NCI-H1105 (cell line): ENCODE results near the gene RRM2.
"Not testable (repeated sequence)": the region's sequence is repeated elsewhere in the genome, so short reads cannot be mapped to it uniquely, and the experiment has no call there.

ENCODE experiments used
- DNase-seq: peaks from one replicate; lab custom pipeline; 2025; lab: John Stamatoyannopoulos, UW

RRM2 gene

GRCh38 chr2:10091182-10091888 lies 31.2 kb upstream of the RRM2 start:
- DNase-seq = no peak

GRCh38 chr2:10091889-10092244 lies 30.7 kb upstream of the RRM2 start:
- not testable (repeated sequence) for DNase-seq

DNA sequence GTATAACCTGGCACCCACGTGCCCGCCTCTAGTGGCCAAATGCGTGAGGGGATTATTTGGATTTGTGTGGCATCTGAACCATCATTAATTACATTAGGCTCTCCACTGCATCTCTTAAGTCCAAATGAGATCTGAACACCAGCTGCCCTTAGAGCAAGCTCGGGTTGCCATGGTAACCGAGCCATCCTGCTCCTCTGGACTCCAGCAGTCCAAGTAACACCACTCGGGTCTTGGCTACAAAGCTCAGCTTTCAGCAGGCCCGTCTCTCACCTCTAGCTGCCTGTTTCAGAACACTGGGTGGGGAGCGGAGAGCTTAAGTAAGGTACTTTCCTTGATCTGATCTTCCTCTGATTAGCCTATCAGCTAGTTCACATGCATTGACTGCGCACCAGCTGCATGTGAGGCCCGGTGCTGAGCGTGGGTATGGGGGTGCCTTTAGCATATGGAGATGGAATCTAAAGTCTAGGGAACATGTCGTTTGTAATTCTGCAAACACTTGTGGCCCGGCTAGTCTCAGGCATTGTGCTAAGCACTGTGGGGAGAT lies 28.2 kb upstream of the RRM2 start:
- no peak for DNase-seq

- no peak for DNase-seq
These were observed 27.4 kb upstream of the RRM2 start for GRCh38 chr2:10095175-10095574.

DNA sequence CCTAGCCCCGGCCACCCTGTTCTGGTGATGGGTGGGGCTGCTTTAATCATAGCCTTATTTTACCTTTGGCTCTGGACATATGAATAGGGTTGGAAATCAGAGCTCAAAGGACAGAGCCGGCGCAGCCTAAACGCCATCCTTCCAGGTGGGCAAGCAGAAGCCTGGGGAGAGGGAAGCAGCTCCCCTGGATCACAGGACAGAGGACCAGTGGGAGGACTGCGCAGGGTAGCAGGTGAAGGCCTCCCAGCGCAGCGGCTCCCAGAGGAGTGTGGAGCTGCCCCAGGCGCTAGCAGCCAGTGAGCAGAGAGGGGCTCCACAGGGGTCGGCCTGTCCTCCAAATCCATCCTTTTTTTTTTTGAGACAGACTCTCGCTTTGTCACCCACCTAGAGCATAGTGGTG lies 25.9 kb upstream of the RRM2 start:
- DNase-seq = no peak

- DNase-seq = peak; percentile 19
These were observed 25.0 kb upstream of the RRM2 start for GRCh38 chr2:10097352-10098148.

- no peak for DNase-seq
These were observed 21.0 kb upstream of the RRM2 start for GRCh38 chr2:10101491-10101890.

GRCh38 chr2:10103179-10103578 lies 19.4 kb upstream of the RRM2 start:
- no peak for DNase-seq

DNA sequence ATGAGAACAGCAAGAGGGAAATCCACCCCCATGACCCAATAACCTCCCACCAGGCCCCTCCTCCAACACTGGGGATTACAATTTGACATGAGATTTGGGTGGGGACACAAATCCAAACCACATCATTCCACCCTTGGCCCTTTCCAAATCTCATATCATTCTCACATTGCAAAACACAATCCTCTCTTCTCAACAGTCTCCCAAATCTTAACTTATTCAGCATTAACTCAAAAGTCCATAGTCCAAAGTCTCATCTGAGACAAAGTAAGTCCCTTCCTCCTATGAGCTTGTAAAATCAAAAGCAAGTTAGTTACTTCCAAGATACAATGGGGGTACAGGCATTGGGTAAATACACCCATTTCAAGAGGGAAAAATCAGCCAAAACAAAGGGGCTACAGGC lies 17.6 kb upstream of the RRM2 start:
- DNase-seq = not testable (repeated sequence)

- no peak for DNase-seq
These were observed 13.2 kb upstream of the RRM2 start for GRCh38 chr2:10109311-10109710.

DNA sequence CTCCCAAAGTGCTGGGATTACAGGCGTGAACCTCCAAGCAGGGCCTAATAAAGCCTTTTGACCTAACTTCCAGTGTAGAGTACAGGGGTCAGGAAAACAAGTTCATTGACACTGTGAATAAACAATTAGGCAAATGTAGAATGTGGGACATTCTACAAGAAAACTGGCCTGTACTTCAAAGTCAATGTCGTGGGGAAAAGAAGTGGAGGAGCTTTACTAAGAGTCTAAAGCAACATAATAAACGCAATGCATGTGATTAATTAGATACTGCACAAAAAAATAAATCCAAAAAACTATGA lies 3.6 kb upstream of the RRM2 start:
- no peak for DNase-seq

- no peak for DNase-seq
These were observed 2.9 kb upstream of the RRM2 start for GRCh38 chr2:10119601-10120157.

GRCh38 chr2:10120158-10120876 lies 2.2 kb upstream of the RRM2 start:
- DNase-seq = peak; percentile 94

- no peak for DNase-seq
These were observed 1.5 kb upstream of the RRM2 start for GRCh38 chr2:10120877-10121574.

DNA sequence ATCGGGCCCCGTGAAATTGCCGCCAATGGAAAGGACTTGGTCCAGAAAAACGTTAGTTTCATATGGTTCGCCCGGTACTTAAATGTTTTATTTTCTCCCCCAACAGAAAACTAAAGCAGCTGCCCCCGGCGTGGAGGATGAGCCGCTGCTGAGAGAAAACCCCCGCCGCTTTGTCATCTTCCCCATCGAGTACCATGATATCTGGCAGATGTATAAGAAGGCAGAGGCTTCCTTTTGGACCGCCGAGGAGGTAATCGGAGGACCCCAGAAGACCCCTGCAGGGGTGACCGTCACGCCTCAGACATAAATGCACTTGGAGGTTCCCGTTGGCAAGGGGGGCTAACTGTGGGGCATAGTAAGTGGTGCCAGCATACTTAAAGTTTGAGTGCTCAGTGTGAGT lies 742 bp downstream of the RRM2 start:
- no peak for DNase-seq

DNA sequence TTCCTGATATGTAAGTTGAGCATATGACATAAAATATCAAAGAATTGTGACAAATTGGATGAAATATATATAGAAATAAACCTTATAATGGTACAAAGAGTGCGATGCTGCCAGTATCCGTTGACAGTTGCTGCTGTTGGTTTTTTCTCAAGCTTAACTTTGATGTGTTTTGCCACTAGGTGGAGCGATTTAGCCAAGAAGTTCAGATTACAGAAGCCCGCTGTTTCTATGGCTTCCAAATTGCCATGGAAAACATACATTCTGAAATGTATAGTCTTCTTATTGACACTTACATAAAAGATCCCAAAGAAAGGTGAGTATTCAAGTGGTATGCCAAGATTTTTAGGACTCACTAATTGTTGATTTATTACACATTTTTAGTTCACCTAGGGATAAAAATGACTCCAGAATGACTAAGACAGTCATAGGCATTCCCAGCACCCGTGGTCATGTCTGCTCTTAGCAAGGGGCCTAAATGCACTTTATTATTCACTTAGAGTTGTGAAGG lies 2.1 kb downstream of the RRM2 start:
- DNase-seq = peak; percentile 36

DNA sequence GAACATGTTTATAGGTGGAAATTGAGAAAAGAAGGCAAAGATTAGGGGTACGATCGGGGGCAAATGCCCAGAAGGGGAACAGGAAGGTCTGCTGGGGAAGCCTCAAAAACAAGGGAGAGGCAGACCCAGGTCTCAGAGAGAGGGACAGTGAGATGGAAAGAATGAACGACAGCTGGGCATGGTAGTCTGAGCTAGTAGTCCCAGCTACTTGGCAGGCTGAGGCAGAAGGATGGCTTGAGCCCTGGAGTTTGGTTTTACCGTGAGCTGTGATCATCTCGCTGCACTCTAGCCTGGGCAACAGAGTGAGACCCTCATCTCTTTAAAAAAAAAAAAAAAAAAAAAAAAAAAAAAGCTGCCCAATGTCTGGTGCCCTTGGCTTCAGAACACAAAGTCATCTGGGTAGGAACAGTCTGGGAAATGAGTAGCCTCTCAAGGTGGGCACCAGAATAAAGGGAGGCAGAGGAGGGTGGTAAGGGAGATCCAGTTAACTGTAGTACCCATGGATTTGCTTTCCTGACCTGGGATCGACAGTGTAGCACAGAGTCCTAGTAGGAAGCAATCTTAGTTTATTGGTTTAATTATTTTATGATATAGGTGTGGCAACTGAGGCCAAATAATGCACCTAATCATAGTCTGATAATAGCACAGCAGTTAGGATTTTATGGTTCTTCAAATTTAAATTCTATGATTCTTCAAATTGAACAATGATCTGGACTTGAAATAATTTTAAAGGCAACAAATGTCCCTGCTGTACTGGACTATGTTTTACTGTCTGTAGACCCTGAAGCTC lies 3.5 kb downstream of the RRM2 start:
- no peak for DNase-seq

DNA sequence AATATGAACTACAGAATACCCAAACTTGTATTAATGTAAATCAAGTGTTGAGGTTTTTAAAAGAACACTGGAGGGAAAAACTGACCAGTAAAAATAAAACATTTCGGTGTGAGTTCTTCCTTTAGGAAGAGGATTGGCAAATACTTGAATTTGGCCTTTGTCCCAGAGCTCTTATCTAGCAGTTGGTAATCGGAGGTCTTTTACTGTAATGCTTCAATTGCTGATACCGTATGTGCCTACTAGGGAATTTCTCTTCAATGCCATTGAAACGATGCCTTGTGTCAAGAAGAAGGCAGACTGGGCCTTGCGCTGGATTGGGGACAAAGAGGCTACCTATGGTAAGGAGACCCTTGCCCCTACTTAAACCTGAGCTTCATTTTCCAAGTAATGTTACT lies 4.1 kb downstream of the RRM2 start:
- DNase-seq = no peak

GRCh38 chr2:10128420-10128819 lies 5.9 kb downstream of the RRM2 start:
- DNase-seq = no peak

DNA sequence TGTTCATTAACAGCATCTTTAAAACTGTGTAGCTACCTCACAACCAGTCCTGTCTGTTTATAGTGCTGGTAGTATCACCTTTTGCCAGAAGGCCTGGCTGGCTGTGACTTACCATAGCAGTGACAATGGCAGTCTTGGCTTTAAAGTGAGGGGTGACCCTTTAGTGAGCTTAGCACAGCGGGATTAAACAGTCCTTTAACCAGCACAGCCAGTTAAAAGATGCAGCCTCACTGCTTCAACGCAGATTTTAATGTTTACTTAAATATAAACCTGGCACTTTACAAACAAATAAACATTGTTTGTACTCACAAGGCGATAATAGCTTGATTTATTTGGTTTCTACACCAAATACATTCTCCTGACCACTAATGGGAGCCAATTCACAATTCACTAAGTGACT lies 7.0 kb downstream of the RRM2 start:
- DNase-seq = no peak

DNA sequence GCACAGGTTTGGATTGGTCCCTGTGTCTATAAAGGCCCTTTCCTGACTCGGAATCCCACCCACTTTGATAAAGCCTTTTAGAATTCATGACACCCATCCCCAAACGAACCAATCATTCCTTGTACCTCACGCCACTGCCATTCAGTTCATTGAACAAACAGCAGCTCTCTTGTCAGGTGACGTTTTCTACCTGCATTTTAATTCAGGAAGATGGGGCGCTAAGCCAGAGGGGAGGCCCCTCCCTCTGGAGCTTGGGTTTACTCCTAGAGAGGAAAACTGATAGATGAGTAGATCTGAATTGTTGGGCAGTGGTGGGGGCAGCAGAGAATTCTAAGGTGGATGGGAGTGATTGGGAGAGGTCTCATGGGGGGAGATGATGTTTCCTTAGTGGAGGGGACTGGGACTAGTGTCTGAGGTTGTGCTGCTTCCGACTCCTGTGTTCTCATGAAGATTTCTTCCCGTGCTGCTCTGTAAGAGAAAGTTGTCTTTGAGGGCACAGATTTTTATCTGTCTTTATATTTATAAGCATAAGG lies 9.6 kb downstream of the RRM2 start:
- DNase-seq = no peak
